GM10266 (cell line): ENCODE data around the gene LGR4.

ENCODE experiments used
- DNase-seq: peaks from one replicate; pipeline ENCODE4 v3.0.0; 2012; ENCODE audit errors: extremely low spot score
- TF ChIP-seq, protein P1 (sequence below): IDR thresholded peaks from 2 replicates; pipeline ENCODE4 v1.5.1; 2012; ENCODE audit warnings: mild to moderate bottlenecking, low read depth; ENCODE audit not compliant: control insufficient read depth, insufficient read depth; ENCODE audit errors: missing control alignments

The LGR4 gene

DNA sequence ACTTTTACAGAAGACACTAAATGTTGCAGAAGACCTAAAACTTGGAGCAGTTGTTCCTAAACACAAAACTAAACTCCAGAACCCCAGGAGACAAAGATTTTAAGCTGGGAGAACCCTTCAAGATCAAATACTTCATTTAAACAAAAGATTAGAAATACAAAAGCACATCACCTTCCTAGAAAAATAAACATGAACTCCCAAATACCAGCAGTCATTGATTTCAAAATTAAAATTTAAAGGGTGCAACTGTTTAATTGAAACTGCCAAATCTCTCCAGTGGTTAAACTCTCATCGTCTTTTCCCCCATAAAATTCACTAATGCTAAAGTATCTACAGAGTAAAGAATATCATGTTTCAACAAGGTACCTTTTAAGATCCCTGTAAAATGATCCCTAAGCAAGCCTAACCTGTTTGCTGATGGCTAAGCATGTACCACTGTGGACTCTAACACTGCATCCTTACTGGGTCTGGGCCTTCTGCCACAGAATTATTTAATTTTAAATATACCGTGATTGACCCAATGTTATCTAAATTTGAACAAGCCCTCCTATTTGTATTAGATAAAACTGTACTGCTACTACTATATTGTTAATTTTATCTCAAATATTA lies 55.9 kb downstream of the LGR4 start:
- TF ChIP-seq, protein P1, sequence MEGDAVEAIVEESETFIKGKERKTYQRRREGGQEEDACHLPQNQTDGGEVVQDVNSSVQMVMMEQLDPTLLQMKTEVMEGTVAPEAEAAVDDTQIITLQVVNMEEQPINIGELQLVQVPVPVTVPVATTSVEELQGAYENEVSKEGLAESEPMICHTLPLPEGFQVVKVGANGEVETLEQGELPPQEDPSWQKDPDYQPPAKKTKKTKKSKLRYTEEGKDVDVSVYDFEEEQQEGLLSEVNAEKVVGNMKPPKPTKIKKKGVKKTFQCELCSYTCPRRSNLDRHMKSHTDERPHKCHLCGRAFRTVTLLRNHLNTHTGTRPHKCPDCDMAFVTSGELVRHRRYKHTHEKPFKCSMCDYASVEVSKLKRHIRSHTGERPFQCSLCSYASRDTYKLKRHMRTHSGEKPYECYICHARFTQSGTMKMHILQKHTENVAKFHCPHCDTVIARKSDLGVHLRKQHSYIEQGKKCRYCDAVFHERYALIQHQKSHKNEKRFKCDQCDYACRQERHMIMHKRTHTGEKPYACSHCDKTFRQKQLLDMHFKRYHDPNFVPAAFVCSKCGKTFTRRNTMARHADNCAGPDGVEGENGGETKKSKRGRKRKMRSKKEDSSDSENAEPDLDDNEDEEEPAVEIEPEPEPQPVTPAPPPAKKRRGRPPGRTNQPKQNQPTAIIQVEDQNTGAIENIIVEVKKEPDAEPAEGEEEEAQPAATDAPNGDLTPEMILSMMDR: no peak
- DNase-seq: no peak

DNA sequence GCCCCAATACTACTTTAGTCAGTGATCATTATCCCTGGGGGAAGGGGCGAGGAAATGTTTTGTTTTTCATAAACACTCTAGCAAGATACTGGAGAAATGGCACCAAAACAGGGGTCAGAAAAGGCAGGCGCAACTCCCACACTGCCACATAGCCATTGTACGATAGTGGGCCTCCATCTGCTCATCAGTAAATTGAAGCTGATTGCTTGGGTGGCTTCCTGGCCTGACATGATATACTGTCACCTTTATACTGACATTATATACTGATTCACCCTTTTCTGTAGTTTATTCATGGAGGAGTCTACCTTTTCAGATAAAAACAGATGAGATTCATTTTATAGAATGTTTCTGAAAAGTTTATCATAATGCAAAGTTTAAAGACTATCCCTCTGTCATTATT lies 57.9 kb downstream of the LGR4 start:
- DNase-seq: no peak
- TF ChIP-seq, protein P1: no peak

GRCh38 chr11:27413218-27413617 lies 59.4 kb downstream of the LGR4 start:
- TF ChIP-seq, protein P1: no peak
- no peak for DNase-seq

GRCh38 chr11:27412192-27412691 lies 60.3 kb downstream of the LGR4 start:
- TF ChIP-seq, protein P1: no peak
- DNase-seq: no peak

- TF ChIP-seq, protein P1: no peak
These were observed 61.3 kb downstream of the LGR4 start for GRCh38 chr11:27411328-27411727.

GRCh38 chr11:27410272-27410671 lies 62.3 kb downstream of the LGR4 start:
- DNase-seq: no peak
- TF ChIP-seq, protein P1: no peak

More at GRCh38 chr11:27411328-27411727, 61.3 kb downstream of the LGR4 start:
- no peak for DNase-seq

DNA sequence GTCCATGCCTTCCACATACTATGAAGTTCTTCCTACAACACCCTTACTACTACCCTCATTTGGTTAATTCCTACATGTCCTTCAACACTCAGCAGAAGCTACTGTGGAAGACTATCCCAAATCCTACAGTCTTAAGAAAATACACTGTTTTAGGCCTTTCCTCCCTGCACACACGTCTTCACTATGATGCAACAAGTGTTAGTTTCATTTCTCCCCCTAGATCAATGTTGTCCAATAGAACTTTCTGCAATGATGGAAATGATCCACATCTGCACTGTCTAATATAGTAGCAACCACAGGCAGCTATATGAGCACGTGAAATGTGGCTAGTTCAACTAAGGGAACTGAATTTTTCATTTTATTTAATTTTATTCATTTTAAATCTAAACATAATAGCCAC lies 62.8 kb downstream of the LGR4 start:
- DNase-seq: no peak
- TF ChIP-seq, protein P1: no peak
